HEK293T (cell line): ENCODE results near the gene LMCD1.

ENCODE experiments used
- BHLHE40 ChIP-seq: fragments of 450-650 bp; IDR thresholded peaks from 2 replicates; pipeline ENCODE4 v1.6.1; 2016; ENCODE audit warnings: mild to moderate bottlenecking, moderate library complexity, borderline replicate concordance
- FOXA1 ChIP-seq: fragments of 450-650 bp; IDR thresholded peaks from 2 replicates; pipeline ENCODE4 v1.6.1; 2016; ENCODE audit warnings: mild to moderate bottlenecking
- FOXM1 ChIP-seq: fragments of 450-650 bp; IDR thresholded peaks from 2 replicates; pipeline ENCODE4 v1.6.1; 2017; ENCODE audit warnings: mild to moderate bottlenecking, borderline replicate concordance
- L3MBTL2 ChIP-seq: fragments of 450-650 bp; conservative IDR thresholded peaks from 2 replicates; pipeline ENCODE4 v1.6.1; 2016; ENCODE audit warnings: mild to moderate bottlenecking
- SP1 ChIP-seq: fragments of 450-650 bp; IDR thresholded peaks from 2 replicates; pipeline ENCODE4 v1.6.1; 2017
- SUZ12 ChIP-seq: fragments of 450-650 bp; IDR thresholded peaks from 2 replicates; pipeline ENCODE4 v1.6.1; 2016; ENCODE audit warnings: mild to moderate bottlenecking
- TARDBP ChIP-seq: fragments of 450-650 bp; IDR thresholded peaks from 2 replicates; pipeline ENCODE4 v1.6.1; 2016

DNA sequence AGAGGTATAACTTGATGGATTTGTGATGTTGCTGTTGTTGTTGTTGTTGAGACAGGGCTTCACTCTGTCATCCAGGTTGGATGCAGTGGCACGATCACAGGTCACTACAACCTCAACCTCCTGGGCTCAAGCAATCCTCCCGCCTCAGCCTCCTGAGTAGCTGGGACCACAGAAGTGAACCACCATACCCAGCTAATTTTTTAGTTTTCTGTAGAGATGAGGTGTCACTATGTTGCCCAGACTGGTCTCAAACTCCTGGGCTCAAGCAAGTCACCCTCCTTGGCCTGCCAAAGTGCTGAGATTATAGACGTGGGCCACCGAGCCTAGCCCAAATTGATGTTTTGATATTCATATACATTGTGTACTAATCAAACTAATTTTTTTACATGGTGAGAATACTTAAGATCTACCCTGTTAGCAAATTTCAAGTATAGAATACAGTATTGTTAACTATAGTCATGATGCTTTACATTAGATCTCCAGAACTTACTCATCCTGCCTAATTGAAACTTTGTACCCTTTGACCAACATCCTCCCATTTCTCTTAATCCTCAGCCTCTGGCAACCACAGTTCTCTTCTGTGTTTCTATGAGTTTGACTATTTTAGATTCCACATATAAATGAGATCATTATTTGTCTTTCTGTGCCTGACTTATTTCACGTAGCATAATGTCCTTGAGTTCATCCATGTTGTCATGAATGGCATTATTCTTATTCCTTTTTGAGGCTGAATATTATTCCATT is 23.2 kb downstream of the LMCD1 start:
- TF ChIP-seq L3MBTL2 (no peak), SP1 (no peak), BHLHE40 (no peak), TARDBP (no peak), FOXA1 (no peak), SUZ12 (no peak), FOXM1 (no peak)
